ENCODE results near the gene MGP.

Gene MGP

GRCh38 chr12:14833952-14834351 lies 51.7 kb downstream of the MGP start:
- TF ChIP-seq, protein P1, sequence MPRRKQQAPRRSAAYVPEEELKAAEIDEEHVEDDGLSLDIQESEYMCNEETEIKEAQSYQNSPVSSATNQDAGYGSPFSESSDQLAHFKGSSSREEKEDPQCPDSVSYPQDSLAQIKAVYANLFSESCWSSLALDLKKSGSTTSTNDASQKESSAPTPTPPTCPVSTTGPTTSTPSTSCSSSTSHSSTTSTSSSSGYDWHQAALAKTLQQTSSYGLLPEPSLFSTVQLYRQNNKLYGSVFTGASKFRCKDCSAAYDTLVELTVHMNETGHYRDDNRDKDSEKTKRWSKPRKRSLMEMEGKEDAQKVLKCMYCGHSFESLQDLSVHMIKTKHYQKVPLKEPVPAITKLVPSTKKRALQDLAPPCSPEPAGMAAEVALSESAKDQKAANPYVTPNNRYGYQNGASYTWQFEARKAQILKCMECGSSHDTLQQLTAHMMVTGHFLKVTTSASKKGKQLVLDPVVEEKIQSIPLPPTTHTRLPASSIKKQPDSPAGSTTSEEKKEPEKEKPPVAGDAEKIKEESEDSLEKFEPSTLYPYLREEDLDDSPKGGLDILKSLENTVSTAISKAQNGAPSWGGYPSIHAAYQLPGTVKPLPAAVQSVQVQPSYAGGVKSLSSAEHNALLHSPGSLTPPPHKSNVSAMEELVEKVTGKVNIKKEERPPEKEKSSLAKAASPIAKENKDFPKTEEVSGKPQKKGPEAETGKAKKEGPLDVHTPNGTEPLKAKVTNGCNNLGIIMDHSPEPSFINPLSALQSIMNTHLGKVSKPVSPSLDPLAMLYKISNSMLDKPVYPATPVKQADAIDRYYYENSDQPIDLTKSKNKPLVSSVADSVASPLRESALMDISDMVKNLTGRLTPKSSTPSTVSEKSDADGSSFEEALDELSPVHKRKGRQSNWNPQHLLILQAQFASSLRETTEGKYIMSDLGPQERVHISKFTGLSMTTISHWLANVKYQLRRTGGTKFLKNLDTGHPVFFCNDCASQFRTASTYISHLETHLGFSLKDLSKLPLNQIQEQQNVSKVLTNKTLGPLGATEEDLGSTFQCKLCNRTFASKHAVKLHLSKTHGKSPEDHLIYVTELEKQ (tag by site-specific recombination; IDR thresholded peaks at IDR 0.05; ENCODE audit: borderline replicate concordance), result no peak
- TF ChIP-seq PRDM1 (tag by site-specific recombination; IDR thresholded peaks at IDR 0.05), result 0 out of 2 replicates have a peak, but pooled peaks have one; percentile 13
- no peak for TF ChIP-seq ZNF239 (tag by site-specific recombination; IDR thresholded peaks at IDR 0.05)
- Histone ChIP-seq H3K36me3 (ENCODE audit: control insufficient read depth in 2 of 2, insufficient read depth in 1 of 2, low read length in 2 of 2) (no peaks in the 10 kb centered on the region), H3K4me3 (ENCODE audit: low read depth, low read length) (no peak overlapping the region), H3K27ac (ENCODE audit: extremely low read depth, low read depth, low read length) (no peak overlapping the region), H3K9me3 (ENCODE audit: control insufficient read depth, insufficient read depth, low read depth, low read length) (no peaks in the 10 kb centered on the region), H3K4me1 (ENCODE audit: control insufficient read depth, insufficient read depth, low read length) (no peaks in the 10 kb centered on the region; the same call in 1 of the 2 replicates)
- POLR2A ChIA-PET, result no interaction called here
- CTCF ChIA-PET, result interaction anchor here (1.3 to 1.8 kb wide), 2 partner anchors 9 to 22 kb away, joined by 3 to 6 read pairs; no protein-coding TSS in a partner anchor

GRCh38 chr12:14833336-14833735 lies 52.3 kb downstream of the MGP start:
- POLR2A ChIA-PET, result no interaction called here
- H3K9me3 ChIP-seq (ENCODE audit: control insufficient read depth, insufficient read depth, low read depth, low read length), result no peaks in the 10 kb centered on the region
- TF ChIP-seq WT1 (tag by site-specific recombination; IDR thresholded peaks at IDR 0.05) (no peak), KLF10 (tag by site-specific recombination; IDR thresholded peaks at IDR 0.05) (no peak), ZNF248 (tag by site-specific recombination; IDR thresholded peaks at IDR 0.05) (no peak), KLF9 (tag by site-specific recombination; IDR thresholded peaks at IDR 0.05; ENCODE audit: low read depth) (no peak), ATF2 (tag by site-specific recombination; IDR thresholded peaks at IDR 0.05; ENCODE audit: low read depth) (no peak), ZNF707 (tag by site-specific recombination; IDR thresholded peaks at IDR 0.05) (no peak), KLF16 (tag by site-specific recombination; IDR thresholded peaks at IDR 0.05) (no peak)
- TF ChIP-seq, protein P2, sequence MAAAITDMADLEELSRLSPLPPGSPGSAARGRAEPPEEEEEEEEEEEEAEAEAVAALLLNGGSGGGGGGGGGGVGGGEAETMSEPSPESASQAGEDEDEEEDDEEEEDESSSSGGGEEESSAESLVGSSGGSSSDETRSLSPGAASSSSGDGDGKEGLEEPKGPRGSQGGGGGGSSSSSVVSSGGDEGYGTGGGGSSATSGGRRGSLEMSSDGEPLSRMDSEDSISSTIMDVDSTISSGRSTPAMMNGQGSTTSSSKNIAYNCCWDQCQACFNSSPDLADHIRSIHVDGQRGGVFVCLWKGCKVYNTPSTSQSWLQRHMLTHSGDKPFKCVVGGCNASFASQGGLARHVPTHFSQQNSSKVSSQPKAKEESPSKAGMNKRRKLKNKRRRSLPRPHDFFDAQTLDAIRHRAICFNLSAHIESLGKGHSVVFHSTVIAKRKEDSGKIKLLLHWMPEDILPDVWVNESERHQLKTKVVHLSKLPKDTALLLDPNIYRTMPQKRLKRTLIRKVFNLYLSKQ (tag by site-specific recombination; IDR thresholded peaks at IDR 0.05; ENCODE audit: borderline replicate concordance), result no peak
- TF ChIP-seq, protein P3, sequence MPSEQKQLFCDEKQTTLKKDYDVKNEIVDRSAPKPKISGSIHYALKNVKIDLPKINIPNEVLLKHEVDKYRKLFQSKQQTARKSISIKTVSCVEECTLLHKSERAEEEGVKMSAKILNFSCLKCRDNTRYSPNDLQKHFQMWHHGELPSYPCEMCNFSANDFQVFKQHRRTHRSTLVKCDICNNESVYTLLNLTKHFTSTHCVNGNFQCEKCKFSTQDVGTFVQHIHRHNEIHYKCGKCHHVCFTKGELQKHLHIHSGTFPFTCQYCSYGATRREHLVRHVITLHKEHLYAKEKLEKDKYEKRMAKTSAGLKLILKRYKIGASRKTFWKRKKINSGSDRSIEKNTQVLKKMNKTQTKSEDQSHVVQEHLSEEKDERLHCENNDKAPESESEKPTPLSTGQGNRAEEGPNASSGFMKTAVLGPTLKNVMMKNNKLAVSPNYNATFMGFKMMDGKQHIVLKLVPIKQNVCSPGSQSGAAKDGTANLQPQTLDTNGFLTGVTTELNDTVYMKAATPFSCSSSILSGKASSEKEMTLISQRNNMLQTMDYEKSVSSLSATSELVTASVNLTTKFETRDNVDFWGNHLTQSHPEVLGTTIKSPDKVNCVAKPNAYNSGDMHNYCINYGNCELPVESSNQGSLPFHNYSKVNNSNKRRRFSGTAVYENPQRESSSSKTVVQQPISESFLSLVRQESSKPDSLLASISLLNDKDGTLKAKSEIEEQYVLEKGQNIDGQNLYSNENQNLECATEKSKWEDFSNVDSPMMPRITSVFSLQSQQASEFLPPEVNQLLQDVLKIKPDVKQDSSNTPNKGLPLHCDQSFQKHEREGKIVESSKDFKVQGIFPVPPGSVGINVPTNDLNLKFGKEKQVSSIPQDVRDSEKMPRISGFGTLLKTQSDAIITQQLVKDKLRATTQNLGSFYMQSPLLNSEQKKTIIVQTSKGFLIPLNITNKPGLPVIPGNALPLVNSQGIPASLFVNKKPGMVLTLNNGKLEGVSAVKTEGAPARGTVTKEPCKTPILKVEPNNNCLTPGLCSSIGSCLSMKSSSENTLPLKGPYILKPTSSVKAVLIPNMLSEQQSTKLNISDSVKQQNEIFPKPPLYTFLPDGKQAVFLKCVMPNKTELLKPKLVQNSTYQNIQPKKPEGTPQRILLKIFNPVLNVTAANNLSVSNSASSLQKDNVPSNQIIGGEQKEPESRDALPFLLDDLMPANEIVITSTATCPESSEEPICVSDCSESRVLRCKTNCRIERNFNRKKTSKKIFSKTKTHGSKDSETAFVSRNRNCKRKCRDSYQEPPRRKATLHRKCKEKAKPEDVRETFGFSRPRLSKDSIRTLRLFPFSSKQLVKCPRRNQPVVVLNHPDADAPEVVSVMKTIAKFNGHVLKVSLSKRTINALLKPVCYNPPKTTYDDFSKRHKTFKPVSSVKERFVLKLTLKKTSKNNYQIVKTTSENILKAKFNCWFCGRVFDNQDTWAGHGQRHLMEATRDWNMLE (tag by site-specific recombination; conservative IDR thresholded peaks at IDR 0.05; ENCODE audit: low read depth), result no peak
- no peak overlapping the region for H3K4me3 ChIP-seq (ENCODE audit: low read depth, low read length)
- no peaks in the 10 kb centered on the region; the same call in 1 of the 2 replicates for H3K4me1 ChIP-seq (ENCODE audit: control insufficient read depth, insufficient read depth, low read length)
- H3K36me3 ChIP-seq (ENCODE audit: control insufficient read depth in 2 of 2, insufficient read depth in 1 of 2, low read length in 2 of 2), result no peaks in the 10 kb centered on the region
- CTCF ChIA-PET, result interaction anchor here (0.6 to 1.3 kb wide), 2 partner anchors 8 to 659 kb away, joined by 3 to 6 read pairs; no protein-coding TSS in a partner anchor
- no peak overlapping the region for H3K27ac ChIP-seq (ENCODE audit: extremely low read depth, low read depth, low read length)
